K562 (cell line): Measurements from ENCODE around the gene CD74. TPM values are rescaled to one million over a fixed set of nuclear protein-coding genes. Genes with fewer than 3 reads are reported as not detected.

Experiments used
- CBFA2T2 ChIP-seq: fragments of 450-650 bp; conservative IDR thresholded peaks from 2 replicates; pipeline ENCODE4 v1.6.1; 2017; ENCODE audit warnings: mild to moderate bottlenecking
- CREB1 ChIP-seq, 2 experiments: sonication (generic) in 1 of 2; formaldehyde crosslinking in 1 of 2; IDR thresholded peaks; 2 replicates each; pipeline versions ENCODE4 v1.6.1 to v1.8.0; 2012 to 2022; ENCODE audit warnings: inconsistent platforms in 1 of 2, mild to moderate bottlenecking in 1 of 2, missing genetic modification reagents in 1 of 2, moderate library complexity in 1 of 2
- CREM ChIP-seq: IDR thresholded peaks from 2 replicates; pipeline ENCODE4 v1.6.1; 2014; ENCODE audit warnings: antibody characterized with exemption, low read depth
- FOS ChIP-seq: IDR thresholded peaks from 3 replicates; pipeline ENCODE4 v1.6.1; 2011; ENCODE audit not compliant: insufficient read length; ENCODE audit errors: extremely low read depth
- KLF1 ChIP-seq: fragments of 450-650 bp; IDR thresholded peaks from 2 replicates; pipeline ENCODE4 v1.6.1; 2016; ENCODE audit warnings: missing genetic modification characterization, missing compliant biosample characterization
- MCM2 ChIP-seq: fragments of 450-650 bp; IDR thresholded peaks from 2 replicates; pipeline ENCODE4 v1.6.1; 2017; ENCODE audit warnings: low read depth, mild to moderate bottlenecking
- MEIS2 ChIP-seq: fragments of 450-650 bp; IDR thresholded peaks from 2 replicates; pipeline ENCODE4 v1.6.1; 2014; ENCODE audit warnings: mild to moderate bottlenecking; ENCODE audit not compliant: partially characterized antibody
- NCOR1 ChIP-seq: fragments of 450-650 bp; IDR thresholded peaks from 2 replicates; pipeline ENCODE4 v1.6.1; 2016; ENCODE audit warnings: mild to moderate bottlenecking, moderate library complexity
- NFXL1 ChIP-seq: fragments of 450-650 bp; formaldehyde crosslinking; IDR thresholded peaks from 2 replicates; pipeline ENCODE4 v1.4.0; 2021; ENCODE audit warnings: mild to moderate bottlenecking
- NRF1 ChIP-seq, 2 experiments: fragments of 450-650 bp; IDR thresholded peaks in 1 of 2; conservative IDR thresholded peaks in 1 of 2; 2 replicates each; pipeline ENCODE4 v1.6.1; 2014; ENCODE audit warnings: mild to moderate bottlenecking in 2 of 2
- RBM25 ChIP-seq: fragments of 200-400 bp; formaldehyde crosslinking; IDR thresholded peaks from 2 replicates; pipeline ENCODE4 v1.6.1; 2018; ENCODE audit warnings: low read length, low read depth, moderate library complexity; ENCODE audit not compliant: severe bottlenecking
- RFX5 ChIP-seq: IDR thresholded peaks from 2 replicates; pipeline ENCODE4 v1.6.1; 2011; ENCODE audit warnings: low read depth, mild to moderate bottlenecking, improper control_type of control experiment, low read length
- polyA plus RNA-seq, 8 experiments: library from polyadenylated mRNA; depleted of rRNA in 4 of 8; stranded (reverse) in 5 of 8; unstranded in 3 of 8; fragments of >200 nt; fragmentation: Nextera tagmentation in 2 of 8; fragmentation: Illumina TruSeq in 1 of 8; extraction: Ambion mirVana in 2 of 8; extraction: Trizol in 1 of 8; gene quantifications; 2 replicates each; pipeline versions ENCODE4 v1.2.1 to v1.2.3, GENCODE V29; 2011 to 2014; ENCODE audit warnings: inconsistent platforms in 1 of 8, missing spikeins in 1 of 8
- total RNA-seq, 7 experiments: library from RNA; depleted of rRNA in 6 of 7; stranded (reverse); fragments of >200 nt in 6 of 7; fragmentation: Illumina TruSeq in 2 of 7; extraction: Trizol in 2 of 7; gene quantifications; 2 replicates each; pipeline versions ENCODE4 v1.2.1 to v1.2.3, GENCODE V29; 2011 to 2021; ENCODE audit warnings: low replicate concordance in 1 of 7
- TF ChIP-seq, protein P1 (sequence below): fragments of 250-450 bp; sonication (Bioruptor Pico); IDR thresholded peaks from 2 replicates; pipeline ENCODE4 v1.4.0; 2020
- TF ChIP-seq, protein P2 (sequence below): fragments of 250-450 bp; sonication (Bioruptor Pico); IDR thresholded peaks from 2 replicates; pipeline ENCODE4 v1.5.0; 2021; ENCODE audit warnings: mild to moderate bottlenecking, borderline replicate concordance

Gene CD74
- total and polyA plus RNA-seq, 9 of the 15 experiments (the other 6 are each of a cell fraction or from before 2014, with no cell fraction given) = 0.07 to 4.8 (median 0.32) TPM

DNA sequence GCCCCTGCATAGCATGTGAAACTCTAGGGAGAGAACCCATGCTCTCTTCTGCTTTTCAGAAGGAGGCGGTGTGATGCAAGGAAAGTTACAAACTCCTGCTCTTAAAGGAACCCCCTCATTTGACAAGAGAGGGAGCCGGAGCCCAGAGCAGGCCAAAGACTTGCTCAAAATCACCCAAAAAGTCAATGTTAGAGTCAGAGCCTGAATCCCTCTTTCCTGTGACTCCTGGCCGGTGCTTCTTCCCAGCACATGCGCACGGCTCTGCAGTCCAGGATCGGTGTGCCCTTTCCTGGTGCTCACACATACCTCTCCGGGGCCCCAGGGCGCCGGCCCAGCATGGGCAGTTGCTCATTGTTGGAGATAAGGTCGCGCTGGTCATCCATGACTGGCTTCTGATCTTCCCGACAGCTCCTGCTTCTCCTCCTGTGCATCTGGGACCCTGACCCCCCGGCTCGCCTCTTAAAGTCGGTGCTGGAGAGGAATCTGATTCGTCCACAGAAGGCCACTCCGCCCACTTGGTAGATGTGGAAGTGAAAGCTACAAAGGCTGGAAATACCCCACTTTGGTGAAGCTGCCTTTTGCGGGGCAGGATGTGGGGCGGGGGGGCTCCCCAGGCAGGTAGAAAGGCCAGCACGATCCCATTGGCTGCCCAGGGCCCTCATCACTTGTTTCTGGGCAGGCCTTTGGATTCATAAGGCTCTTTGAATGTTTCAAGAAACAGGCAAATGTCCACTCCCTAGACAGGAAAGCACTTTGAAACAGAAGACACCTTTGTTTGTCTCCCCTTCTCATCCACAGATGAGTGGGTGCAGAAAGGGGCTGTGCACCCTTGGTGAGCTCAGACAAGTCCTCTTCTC, at the start of gene CD74 (continued):
- TF ChIP-seq CREM (peak; percentile 84), MEIS2 (no peak), RBM25 (peak; percentile 12), KLF1 (tag) (no peak), NRF1 (conservative IDR thresholded peaks at IDR 0.05 in 1 of 2, IDR thresholded peaks at IDR 0.05 in 1 of 2) (peak; percentile 66 to 68), RFX5 (peak; percentile 98), NCOR1 (no peak), CREB1 (IDR thresholded peaks at IDR 0.05) (peak; percentile 56; the same call in 1 of the 2 replicates), CREB1 (CRISPR knock-in tag; IDR thresholded peaks at IDR 0.05) (peak; percentile 82), CBFA2T2 (no peak), MCM2 (no peak), FOS (peak; percentile 16), NFXL1 (no peak)
- TF ChIP-seq, protein P1, sequence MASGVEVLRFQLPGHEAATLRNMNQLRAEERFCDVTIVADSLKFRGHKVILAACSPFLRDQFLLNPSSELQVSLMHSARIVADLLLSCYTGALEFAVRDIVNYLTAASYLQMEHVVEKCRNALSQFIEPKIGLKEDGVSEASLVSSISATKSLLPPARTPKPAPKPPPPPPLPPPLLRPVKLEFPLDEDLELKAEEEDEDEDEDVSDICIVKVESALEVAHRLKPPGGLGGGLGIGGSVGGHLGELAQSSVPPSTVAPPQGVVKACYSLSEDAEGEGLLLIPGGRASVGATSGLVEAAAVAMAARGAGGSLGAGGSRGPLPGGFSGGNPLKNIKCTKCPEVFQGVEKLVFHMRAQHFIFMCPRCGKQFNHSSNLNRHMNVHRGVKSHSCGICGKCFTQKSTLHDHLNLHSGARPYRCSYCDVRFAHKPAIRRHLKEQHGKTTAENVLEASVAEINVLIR (CRISPR knock-in tag) = 0 out of 2 replicates have a peak, but pooled peaks have one; percentile 24
- TF ChIP-seq, protein P2, sequence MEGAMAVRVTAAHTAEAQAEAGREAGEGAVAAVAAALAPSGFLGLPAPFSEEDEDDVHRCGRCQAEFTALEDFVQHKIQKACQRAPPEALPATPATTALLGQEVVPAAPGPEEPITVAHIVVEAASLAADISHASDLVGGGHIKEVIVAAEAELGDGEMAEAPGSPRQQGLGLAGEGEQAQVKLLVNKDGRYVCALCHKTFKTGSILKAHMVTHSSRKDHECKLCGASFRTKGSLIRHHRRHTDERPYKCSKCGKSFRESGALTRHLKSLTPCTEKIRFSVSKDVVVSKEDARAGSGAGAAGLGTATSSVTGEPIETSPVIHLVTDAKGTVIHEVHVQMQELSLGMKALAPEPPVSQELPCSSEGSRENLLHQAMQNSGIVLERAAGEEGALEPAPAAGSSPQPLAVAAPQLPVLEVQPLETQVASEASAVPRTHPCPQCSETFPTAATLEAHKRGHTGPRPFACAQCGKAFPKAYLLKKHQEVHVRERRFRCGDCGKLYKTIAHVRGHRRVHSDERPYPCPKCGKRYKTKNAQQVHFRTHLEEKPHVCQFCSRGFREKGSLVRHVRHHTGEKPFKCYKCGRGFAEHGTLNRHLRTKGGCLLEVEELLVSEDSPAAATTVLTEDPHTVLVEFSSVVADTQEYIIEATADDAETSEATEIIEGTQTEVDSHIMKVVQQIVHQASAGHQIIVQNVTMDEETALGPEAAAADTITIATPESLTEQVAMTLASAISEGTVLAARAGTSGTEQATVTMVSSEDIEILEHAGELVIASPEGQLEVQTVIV (CRISPR knock-in tag) = no peak
- TF ChIP-seq, all 486 proteins: peak for 13
